Gastrocnemius medialis (tissue), 4 donors: ENCODE results near the gene CLEC11A. TPM values are rescaled to one million over a fixed set of nuclear protein-coding genes. Genes with fewer than 3 reads are reported as not detected.
"Not testable (repeated sequence)": the region's sequence is repeated elsewhere in the genome, so short reads cannot be mapped to it uniquely, and the experiment has no call there.

ENCODE experiments used
- ATAC-seq, 2 donors: fragments of 150-250 bp; one replicate each; pipeline ENCODE4 v1.9.1; 2016
- DNase-seq, 2 donors: peaks; one replicate each; pipeline ENCODE4 v3.0.0-alpha.2; 2019
- H3K27ac ChIP-seq, 4 donors: fragments of 200-600 bp; sonication (generic); 1 replicate in 1 of 4; 2 replicates in 3 of 4; pipeline ENCODE4 v1.5.1; 2016 to 2018; ENCODE audit warnings: mild to moderate bottlenecking in 2 of 4, moderate library complexity in 1 of 4
- H3K27me3 ChIP-seq, 3 donors: fragments of 200-600 bp; sonication (generic) in 2 of 3; 1 replicate in 1 of 3; 2 replicates in 2 of 3; pipeline versions ENCODE4 v1.5.1 to v1.6.0; 2016 to 2019; ENCODE audit warnings: mild to moderate bottlenecking in 1 of 3, moderate library complexity in 1 of 3
- H3K36me3 ChIP-seq, 2 donors: fragments of 200-600 bp; sonication (generic) in 1 of 2; one replicate each; pipeline ENCODE4 v1.5.1; 2017 to 2018
- H3K4me1 ChIP-seq, 2 donors: fragments of 200-600 bp; sonication (generic) in 1 of 2; one replicate each; pipeline ENCODE4 v1.5.1; 2016 to 2017; ENCODE audit warnings: mild to moderate bottlenecking in 2 of 2
- H3K4me3 ChIP-seq, 4 donors: fragments of 200-600 bp; sonication (generic) in 3 of 4; 1 replicate in 1 of 4; 2 replicates in 3 of 4; pipeline ENCODE4 v1.5.1; 2016 to 2019; ENCODE audit warnings: mild to moderate bottlenecking in 2 of 4
- H3K9me3 ChIP-seq, 3 donors: fragments of 200-600 bp; sonication (generic) in 2 of 3; 1 replicate in 1 of 3; 2 replicates in 2 of 3; pipeline ENCODE4 v1.5.1; 2016 to 2019
- POLR2A ChIP-seq, 2 donors: fragments of 450-650 bp; IDR thresholded peaks; one replicate each; pipeline ENCODE4 v1.6.1; 2017; ENCODE audit warnings: antibody characterized with exemption in 2 of 2, mild to moderate bottlenecking in 2 of 2, moderate library complexity in 2 of 2
- in situ Hi-C, 4 donors: fragments of 200-750 bp; cut with MboI; loops; one replicate each; pipeline versions ENCODE4 v1.15.0 to v1.8.0; 2017; ENCODE audit warnings: low sequenced_read_pairs in 4 of 4
- intact Hi-C: fragments of 100-400 bp; cut with DNase I; formaldehyde crosslinking; loops from one replicate; pipeline ENCODE4 v1.15.1; 2023; ENCODE audit warnings: low total_unique reads
- total RNA-seq, 4 donors: library from RNA; depleted of rRNA; stranded (reverse); fragments of >200 nt; gene quantifications; one replicate each; pipeline versions ENCODE4 v1.1.0 to v1.2.3, GENCODE V29; 2016
- TF ChIP-seq, protein P1 (sequence below), 5 experiments: fragments of 450-650 bp in 3 of 5; fragments of 200-600 bp in 2 of 5; sonication (generic) in 2 of 5; IDR thresholded peaks in 4 of 5; conservative IDR thresholded peaks in 1 of 5; 1 replicate in 4 of 5; 2 replicates in 1 of 5; pipeline ENCODE4 v1.5.1; 2016 to 2019; ENCODE audit warnings: antibody characterized with exemption in 5 of 5, mild to moderate bottlenecking in 3 of 5, moderate library complexity in 3 of 5

Gene CLEC11A
- total RNA-seq, 4 donors from 2014 or later, result 2.1 to 5.0 (median 2.7) TPM

DNA sequence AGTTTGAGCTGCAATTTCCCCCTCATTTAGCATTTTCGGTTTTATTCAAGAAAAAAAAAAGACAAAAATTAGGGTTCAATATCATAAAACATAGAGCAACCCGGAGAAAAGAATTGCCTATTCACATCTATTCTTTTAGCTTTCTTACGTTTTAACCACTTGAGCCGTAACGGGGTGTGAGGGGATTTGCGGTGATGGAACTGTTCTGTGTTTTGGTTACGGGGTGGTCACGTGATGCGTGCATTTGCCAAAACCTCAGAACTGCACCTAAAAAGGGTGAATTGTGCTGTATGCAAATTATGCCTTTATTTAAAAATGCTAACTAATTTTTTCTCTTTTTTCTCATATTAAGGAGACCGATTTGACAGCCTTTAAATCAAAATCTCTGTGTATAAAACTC, 22.1 kb downstream of the CLEC11A start:
- peaks cover 0 to 3% (median 0%) of the 10 kb centered on the region in 3 donors for H3K27me3 ChIP-seq
- in situ Hi-C loops (no loop called here), intact Hi-C loops (no loop called here)
- DNase-seq (no peak), ATAC-seq (no peak)
- no peak overlapping the region for H3K27ac ChIP-seq
- H3K4me1 ChIP-seq, result no peaks in the 10 kb centered on the region
- no peak for TF ChIP-seq POLR2A (IDR thresholded peaks at IDR 0.05)
- TF ChIP-seq, protein P1, sequence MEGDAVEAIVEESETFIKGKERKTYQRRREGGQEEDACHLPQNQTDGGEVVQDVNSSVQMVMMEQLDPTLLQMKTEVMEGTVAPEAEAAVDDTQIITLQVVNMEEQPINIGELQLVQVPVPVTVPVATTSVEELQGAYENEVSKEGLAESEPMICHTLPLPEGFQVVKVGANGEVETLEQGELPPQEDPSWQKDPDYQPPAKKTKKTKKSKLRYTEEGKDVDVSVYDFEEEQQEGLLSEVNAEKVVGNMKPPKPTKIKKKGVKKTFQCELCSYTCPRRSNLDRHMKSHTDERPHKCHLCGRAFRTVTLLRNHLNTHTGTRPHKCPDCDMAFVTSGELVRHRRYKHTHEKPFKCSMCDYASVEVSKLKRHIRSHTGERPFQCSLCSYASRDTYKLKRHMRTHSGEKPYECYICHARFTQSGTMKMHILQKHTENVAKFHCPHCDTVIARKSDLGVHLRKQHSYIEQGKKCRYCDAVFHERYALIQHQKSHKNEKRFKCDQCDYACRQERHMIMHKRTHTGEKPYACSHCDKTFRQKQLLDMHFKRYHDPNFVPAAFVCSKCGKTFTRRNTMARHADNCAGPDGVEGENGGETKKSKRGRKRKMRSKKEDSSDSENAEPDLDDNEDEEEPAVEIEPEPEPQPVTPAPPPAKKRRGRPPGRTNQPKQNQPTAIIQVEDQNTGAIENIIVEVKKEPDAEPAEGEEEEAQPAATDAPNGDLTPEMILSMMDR (IDR thresholded peaks at IDR 0.05 in 4 of 5, conservative IDR thresholded peaks at IDR 0.05 in 1 of 5), result no peak
- H3K9me3 ChIP-seq, result no peaks in the 10 kb centered on the region
- no peaks in the 10 kb centered on the region for H3K36me3 ChIP-seq
- no peak overlapping the region for H3K4me3 ChIP-seq

DNA sequence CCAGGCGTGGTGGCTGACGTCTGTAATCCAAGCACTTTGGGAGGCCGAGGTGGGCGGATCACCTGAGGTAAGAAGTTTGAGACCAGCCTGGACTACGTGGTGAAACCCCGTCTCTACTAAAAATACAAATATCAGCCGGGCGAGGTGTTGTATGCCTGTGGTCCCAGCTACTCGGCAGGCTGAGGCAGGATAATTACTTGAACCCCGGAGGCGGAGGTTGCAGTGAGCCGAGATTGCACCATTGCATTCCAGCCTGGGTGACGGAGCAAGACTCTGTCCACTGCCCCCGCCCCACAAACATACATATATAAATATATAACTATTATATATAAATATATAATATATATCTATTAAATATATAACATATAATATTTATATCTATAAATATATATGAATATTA, 24.0 kb downstream of the CLEC11A start:
- H3K36me3 ChIP-seq, DNase-seq, in situ Hi-C loops, H3K9me3 ChIP-seq, H3K4me3 ChIP-seq, H3K4me1 ChIP-seq, ATAC-seq, intact Hi-C loops, H3K27me3 ChIP-seq, H3K27ac ChIP-seq: not testable (repeated sequence)

DNA sequence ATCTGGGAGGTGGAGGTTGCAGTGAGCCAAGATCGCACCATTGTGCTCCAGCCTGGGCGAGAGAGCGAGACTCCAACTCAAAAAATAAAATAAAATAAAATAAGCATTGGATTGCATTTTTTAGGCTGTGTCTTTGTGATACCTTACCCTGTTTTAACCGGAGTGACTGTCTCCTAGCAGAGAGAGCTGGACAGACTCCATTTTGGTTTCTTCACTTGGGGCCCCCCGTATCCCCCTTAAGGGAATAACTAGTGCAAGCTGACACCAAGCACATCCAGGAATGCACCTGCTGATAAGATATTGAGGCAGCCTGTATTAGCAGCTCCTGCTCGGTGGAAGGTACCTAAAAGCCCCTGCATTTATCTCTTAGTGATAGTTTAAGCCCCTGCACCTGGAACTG, 26.3 kb downstream of the CLEC11A start:
- Histone ChIP-seq H3K27me3 (no peaks in the 10 kb centered on the region), H3K4me1 (no peaks in the 10 kb centered on the region), H3K9me3 (no peaks in the 10 kb centered on the region), H3K4me3 (no peak overlapping the region), H3K36me3 (no peaks in the 10 kb centered on the region), H3K27ac (no peak overlapping the region)
- DNase-seq (no peak), ATAC-seq (no peak)
- intact Hi-C loops, result no loop called here
- in situ Hi-C loops, result no loop called here
- no peak for TF ChIP-seq POLR2A (IDR thresholded peaks at IDR 0.05)
- TF ChIP-seq, protein P1 (IDR thresholded peaks at IDR 0.05 in 4 of 5, conservative IDR thresholded peaks at IDR 0.05 in 1 of 5), result no peak

DNA sequence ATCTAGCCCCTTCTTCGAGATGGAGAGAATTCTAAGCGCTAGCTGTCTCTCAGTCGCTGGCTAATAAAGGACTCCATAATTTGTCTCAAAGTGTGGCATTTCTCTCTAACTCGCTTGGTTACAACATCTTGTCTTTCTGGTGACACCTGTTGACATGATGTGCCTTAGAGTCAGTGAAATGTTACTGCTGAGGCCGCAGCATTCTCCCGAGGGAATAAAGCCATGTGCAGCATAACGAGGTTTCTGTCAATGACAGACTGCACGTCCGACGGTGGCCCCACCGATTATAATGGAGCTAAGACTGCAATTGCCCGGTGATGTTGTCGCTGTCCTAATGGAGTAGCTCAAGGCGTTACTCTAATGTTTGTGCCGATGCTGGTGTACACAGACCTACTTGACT, 26.8 kb downstream of the CLEC11A start:
- intact Hi-C loops, result no loop called here
- Histone ChIP-seq H3K4me1 (no peaks in the 10 kb centered on the region), H3K27me3 (no peaks in the 10 kb centered on the region), H3K36me3 (no peaks in the 10 kb centered on the region), H3K9me3 (no peaks in the 10 kb centered on the region), H3K4me3 (no peak overlapping the region), H3K27ac (no peak overlapping the region)
- no peak for ATAC-seq
- in situ Hi-C loops, result no loop called here
- TF ChIP-seq POLR2A (IDR thresholded peaks at IDR 0.05), result no peak
- TF ChIP-seq, protein P1 (IDR thresholded peaks at IDR 0.05 in 4 of 5, conservative IDR thresholded peaks at IDR 0.05 in 1 of 5), result no peak
- no peak for DNase-seq

DNA sequence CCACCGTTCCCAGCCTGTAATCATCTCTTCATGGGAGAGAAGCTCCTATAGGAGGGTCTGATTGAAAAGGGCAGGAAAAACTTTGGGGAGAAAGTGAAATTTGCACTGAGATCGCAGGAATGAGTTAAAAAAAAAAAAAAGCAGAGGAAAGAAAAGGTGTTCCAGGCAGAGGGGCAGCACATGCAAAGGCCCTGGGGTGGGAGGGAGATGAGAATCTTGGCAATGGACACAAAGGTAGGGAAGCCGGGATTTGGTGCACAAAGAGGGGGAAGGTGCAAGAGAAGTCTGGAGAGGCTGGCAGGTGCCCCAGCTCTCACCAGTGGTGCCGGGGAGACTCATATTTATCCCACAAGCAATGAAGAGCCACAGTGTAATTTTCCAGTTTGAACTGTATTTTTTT, 30.7 kb downstream of the CLEC11A start:
- H3K4me1 ChIP-seq, result no peaks in the 10 kb centered on the region
- H3K9me3 ChIP-seq, result no peaks in the 10 kb centered on the region
- H3K27me3 ChIP-seq, result no peaks in the 10 kb centered on the region
- intact Hi-C loops (no loop called here), in situ Hi-C loops (no loop called here)
- DNase-seq, result no peak
- H3K4me3 ChIP-seq, result no peak overlapping the region
- H3K36me3 ChIP-seq, result no peaks in the 10 kb centered on the region
- no peak overlapping the region for H3K27ac ChIP-seq
- no peak for ATAC-seq
- TF ChIP-seq, protein P1 (IDR thresholded peaks at IDR 0.05 in 4 of 5, conservative IDR thresholded peaks at IDR 0.05 in 1 of 5), result no peak
- no peak for TF ChIP-seq POLR2A (IDR thresholded peaks at IDR 0.05)

DNA sequence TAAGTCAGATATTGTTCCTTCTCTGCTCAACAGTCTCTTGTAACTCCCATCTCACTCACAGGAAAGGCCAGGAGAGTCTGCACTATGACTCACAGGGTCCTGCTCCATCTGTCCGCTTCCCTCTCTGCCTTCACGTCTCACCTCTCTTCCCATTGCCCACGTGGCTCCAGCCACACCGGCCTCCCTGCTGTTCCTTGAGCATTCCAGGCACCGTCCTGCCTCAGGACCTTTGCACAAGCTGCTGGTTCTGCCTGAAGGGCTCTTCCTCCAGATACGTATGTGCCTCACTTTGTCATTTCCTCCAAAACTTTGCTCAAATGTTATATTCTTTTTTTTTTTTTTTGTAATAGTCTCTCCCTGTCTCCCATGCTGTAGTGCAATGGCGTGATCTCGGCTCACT, 33.1 kb downstream of the CLEC11A start:
- in situ Hi-C loops, intact Hi-C loops, H3K27me3 ChIP-seq, H3K27ac ChIP-seq, H3K9me3 ChIP-seq, ATAC-seq, H3K4me1 ChIP-seq, DNase-seq, H3K36me3 ChIP-seq, H3K4me3 ChIP-seq: not testable (repeated sequence)

DNA sequence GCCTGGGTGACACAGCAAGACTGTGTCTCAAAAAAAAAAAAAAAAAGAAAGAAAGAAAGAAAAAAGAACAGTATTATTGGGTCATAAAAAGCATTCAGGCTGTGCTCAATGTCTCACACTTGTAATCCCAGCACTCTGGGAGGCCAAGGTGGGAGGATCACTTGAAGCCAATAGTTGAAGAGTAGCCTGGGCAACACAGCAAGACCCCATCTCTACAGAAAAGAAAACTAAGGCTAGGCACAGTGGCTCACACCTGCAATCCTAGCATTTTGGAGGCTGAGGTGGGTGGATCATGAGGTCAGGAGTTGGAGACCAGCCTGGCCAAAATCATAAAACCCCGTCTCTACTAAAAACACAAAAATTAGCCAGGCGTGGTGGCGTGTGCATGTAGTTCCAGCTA, 34.5 kb downstream of the CLEC11A start:
- H3K4me1 ChIP-seq, H3K4me3 ChIP-seq, H3K27ac ChIP-seq, H3K27me3 ChIP-seq, in situ Hi-C loops, H3K9me3 ChIP-seq, ATAC-seq, intact Hi-C loops, H3K36me3 ChIP-seq, DNase-seq: not testable (repeated sequence)

DNA sequence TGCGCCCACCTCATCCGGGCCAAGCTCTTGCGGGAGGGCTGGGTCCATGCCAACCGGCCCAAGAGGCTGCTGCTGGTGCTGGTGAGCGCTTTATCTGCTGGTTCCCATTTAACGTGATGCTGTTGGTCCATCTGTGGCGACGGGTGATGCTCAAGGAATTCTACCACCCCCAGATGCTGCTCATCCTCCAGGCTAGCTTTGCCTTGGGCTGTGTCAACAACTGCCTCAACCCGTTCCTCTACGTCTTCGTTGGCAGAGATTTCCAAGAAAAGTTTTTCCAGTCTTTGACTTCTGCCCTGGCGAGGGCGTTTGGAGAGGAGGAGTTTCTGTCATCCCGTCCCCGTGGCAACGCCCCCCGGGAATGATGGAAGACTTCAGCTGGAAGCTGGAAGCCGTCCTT, 35.9 kb downstream of the CLEC11A start:
- H3K36me3 ChIP-seq, H3K9me3 ChIP-seq, H3K27ac ChIP-seq, in situ Hi-C loops, intact Hi-C loops, H3K4me3 ChIP-seq, H3K4me1 ChIP-seq, H3K27me3 ChIP-seq, DNase-seq, ATAC-seq: not testable (repeated sequence)
